ENCODE results near the gene PTPRO.

Gene PTPRO

GRCh38 chr12:15472036-15472435 is 149.7 kb downstream of the PTPRO start:
- no peak for TF ChIP-seq CTCF (IDR thresholded peaks at IDR 0.05; ENCODE audit: insufficient read depth, low read length, poor library complexity, severe bottlenecking)
- TF ChIP-seq EZH2phosphoT487 (conservative IDR thresholded peaks at IDR 0.05; ENCODE audit: low read length), result no peak
- Histone ChIP-seq H2AFZ (ENCODE audit: low read depth, low read length, severe bottlenecking) (no peak overlapping the region), H3K79me2 (ENCODE audit: insufficient read depth, low read length) (no peaks in the 10 kb centered on the region), H3K9me3 (ENCODE audit: insufficient read depth, low read length) (no peaks in the 10 kb centered on the region), H3K4me2 (ENCODE audit: low read depth, low read length, poor library complexity, severe bottlenecking) (no peak overlapping the region), H3K9me2 (replicated peaks; ENCODE audit: insufficient read depth, low read length) (no peaks in the 10 kb centered on the region), H4K20me1 (ENCODE audit: low read depth, low read length) (no peaks in the 10 kb centered on the region), H3K27me3 (ENCODE audit: low read length) (no peaks in the 10 kb centered on the region; the same call in 1 of the 2 replicates), H3K4me3 (ENCODE audit: insufficient read depth, low read length, poor library complexity, severe bottlenecking) (no peak overlapping the region), H3K9ac (ENCODE audit: low read length) (no peak overlapping the region), H3F3A (ENCODE audit: insufficient read depth) (no peaks in the 10 kb centered on the region), H3K27ac (ENCODE audit: low read depth, low read length) (no peak overlapping the region), H3K36me3 (ENCODE audit: low read length) (no peaks in the 10 kb centered on the region)

- no peak overlapping the region for H3K4me3 ChIP-seq (ENCODE audit: insufficient read depth, low read length, poor library complexity, severe bottlenecking)
- H3K9me2 ChIP-seq (replicated peaks; ENCODE audit: insufficient read depth, low read length), result no peaks in the 10 kb centered on the region
- no peaks in the 10 kb centered on the region for H3F3A ChIP-seq (ENCODE audit: insufficient read depth)
- no peak overlapping the region for H2AFZ ChIP-seq (ENCODE audit: low read depth, low read length, severe bottlenecking)
- H3K9ac ChIP-seq (ENCODE audit: low read length), result no peak overlapping the region
- no peaks in the 10 kb centered on the region for H3K9me3 ChIP-seq (ENCODE audit: insufficient read depth, low read length)
- H3K4me2 ChIP-seq (ENCODE audit: low read depth, low read length, poor library complexity, severe bottlenecking), result no peak overlapping the region
- TF ChIP-seq CTCF (IDR thresholded peaks at IDR 0.05; ENCODE audit: insufficient read depth, low read length, poor library complexity, severe bottlenecking) (no peak), EZH2phosphoT487 (conservative IDR thresholded peaks at IDR 0.05; ENCODE audit: low read length) (no peak)
- H4K20me1 ChIP-seq (ENCODE audit: low read depth, low read length), result no peaks in the 10 kb centered on the region
- H3K36me3 ChIP-seq (ENCODE audit: low read length), result no peaks in the 10 kb centered on the region
- H3K79me2 ChIP-seq (ENCODE audit: insufficient read depth, low read length), result no peaks in the 10 kb centered on the region
- H3K27me3 ChIP-seq (ENCODE audit: low read length), result no peaks in the 10 kb centered on the region; the same call in 1 of the 2 replicates
- no peak overlapping the region for H3K27ac ChIP-seq (ENCODE audit: low read depth, low read length)
Observed at GRCh38 chr12:15474766-15475165, 152.5 kb downstream of the PTPRO start.

GRCh38 chr12:15477761-15478160 is 155.5 kb downstream of the PTPRO start:
- Histone ChIP-seq H3K9me2 (replicated peaks; ENCODE audit: insufficient read depth, low read length) (no peaks in the 10 kb centered on the region), H3K4me2 (ENCODE audit: low read depth, low read length, poor library complexity, severe bottlenecking) (no peak overlapping the region), H3K36me3 (ENCODE audit: low read length) (no peaks in the 10 kb centered on the region), H3K79me2 (ENCODE audit: insufficient read depth, low read length) (no peaks in the 10 kb centered on the region), H3F3A (ENCODE audit: insufficient read depth) (no peaks in the 10 kb centered on the region), H3K27ac (ENCODE audit: low read depth, low read length) (no peak overlapping the region), H2AFZ (ENCODE audit: low read depth, low read length, severe bottlenecking) (no peak overlapping the region), H4K20me1 (ENCODE audit: low read depth, low read length) (no peaks in the 10 kb centered on the region), H3K27me3 (ENCODE audit: low read length) (no peaks in the 10 kb centered on the region; the same call in 1 of the 2 replicates), H3K9me3 (ENCODE audit: insufficient read depth, low read length) (no peaks in the 10 kb centered on the region), H3K4me3 (ENCODE audit: insufficient read depth, low read length, poor library complexity, severe bottlenecking) (no peak overlapping the region), H3K9ac (ENCODE audit: low read length) (no peak overlapping the region)
- TF ChIP-seq CTCF (IDR thresholded peaks at IDR 0.05; ENCODE audit: insufficient read depth, low read length, poor library complexity, severe bottlenecking) (no peak), EZH2phosphoT487 (conservative IDR thresholded peaks at IDR 0.05; ENCODE audit: low read length) (no peak)
